Hepatocyte (in vitro differentiated cells): ENCODE measurements around the gene TFAP2A.

Source experiments
- CTCF ChIP-seq: fragments of 200-600 bp; sonication (generic); IDR thresholded peaks from 2 replicates; pipeline ENCODE4 v1.5.1; 2016; ENCODE audit warnings: antibody characterized with exemption, mild to moderate bottlenecking; ENCODE audit not compliant: poor library complexity
- EZH2 ChIP-seq: fragments of 200-600 bp; sonication (generic); IDR thresholded peaks from 2 replicates; pipeline ENCODE4 v1.6.1; 2016; ENCODE audit warnings: antibody characterized with exemption, mild to moderate bottlenecking, borderline replicate concordance

- TF ChIP-seq CTCF (no peak), EZH2 (no peak)
Observed at GRCh38 chr6:10433322-10433721, 18.4 kb upstream of the TFAP2A start.
